A549 (cell line): ENCODE measurements around the gene DMRTA2. TPM values are rescaled to one million over a fixed set of nuclear protein-coding genes. Genes with fewer than 3 reads are reported as not detected.

Experiments
- ATAC-seq, 2 experiments: fragments of 200-7000 bp in 1 of 2; fragments of >200 bp in 1 of 2; cut with Nextera tagmentation in 1 of 2; cut with Tn5 transposase in 1 of 2; 3 replicates each; pipeline versions ENCODE4 v1.8.0 to v1.9.1; 2018 to 2020; ENCODE audit warnings: mild to moderate bottlenecking in 1 of 2, moderate library complexity in 1 of 2
- CTCF ChIA-PET: fragments of 300-600 bp; sonication (Branson Sonifier 250); formaldehyde crosslinking; extraction: SDS; loops from one replicate; lab custom pipeline; 2021; ENCODE audit warnings: antibody characterized with exemption, inconsistent platforms; lab: Yijun Ruan, JAX
- POLR2A ChIA-PET: fragments of 350-600 bp; formaldehyde crosslinking; extraction: SDS; loops from one replicate; lab custom pipeline; 2021; ENCODE audit warnings: antibody characterized with exemption, inconsistent platforms; lab: Yijun Ruan, JAX
- DNase-seq, 2 experiments: peaks; one replicate each; pipeline versions ENCODE4 v3.0.0 to v3.0.0-alpha.2; 2011 to 2016; ENCODE audit warnings: low read depth in 1 of 2, low spot score in 1 of 2
- FAIRE-seq: peaks from 2 replicates; lab custom pipeline; 2011; peaks lifted over from hg19 to GRCh38; lab: Jason Lieb, UNC
- H3K27ac ChIP-seq, 2 experiments: fragments of >200 bp; sonication (Bioruptor Twin); formaldehyde crosslinking; 3 replicates each; pipeline ENCODE4 v1.5.1; 2016 to 2017
- H3K4me1 ChIP-seq: fragments of >200 bp; sonication (Bioruptor Twin); formaldehyde crosslinking; 3 replicates; pipeline ENCODE4 v1.6.1; 2016
- H3K4me2 ChIP-seq: fragments of >200 bp; sonication (Bioruptor Twin); formaldehyde crosslinking; 3 replicates; pipeline ENCODE4 v1.6.1; 2016
- H3K4me3 ChIP-seq: fragments of >200 bp; sonication (Bioruptor Twin); formaldehyde crosslinking; 3 replicates; pipeline ENCODE4 v1.5.1; 2016
- H3K9me3 ChIP-seq: fragments of >200 bp; sonication (Bioruptor Twin); formaldehyde crosslinking; 3 replicates; pipeline ENCODE4 v1.6.1; 2016
- CEBPB ChIP-seq, 2 experiments: fragments of >200 bp in 1 of 2; sonication (Bioruptor Twin) in 1 of 2; formaldehyde crosslinking in 1 of 2; IDR thresholded peaks; 2 replicates each; pipeline ENCODE4 v1.6.1; 2012 to 2016
- CTCF ChIP-seq: fragments of >200 bp; sonication (Bioruptor Twin); formaldehyde crosslinking; IDR thresholded peaks from 3 replicates; pipeline ENCODE4 v1.5.1; 2016
- EHMT2 ChIP-seq: fragments of 200-600 bp; sonication (generic); IDR thresholded peaks from 2 replicates; pipeline ENCODE4 v1.6.1; 2016; ENCODE audit warnings: antibody characterized with exemption, low read depth, mild to moderate bottlenecking, moderate library complexity
- EP300 ChIP-seq, 2 experiments: fragments of >200 bp; sonication (Bioruptor Twin); formaldehyde crosslinking; IDR thresholded peaks; 2 replicates in 1 of 2; 3 replicates in 1 of 2; pipeline ENCODE4 v1.6.1; 2016 to 2017
- ESRRA ChIP-seq: fragments of 150-350 bp; IDR thresholded peaks from 2 replicates; pipeline ENCODE4 v1.6.1; 2014; ENCODE audit warnings: mild to moderate bottlenecking, low read length, borderline replicate concordance
- HDAC2 ChIP-seq: fragments of 200-600 bp; sonication (generic); IDR thresholded peaks from 2 replicates; pipeline ENCODE4 v1.6.1; 2016
- HOXA7 ChIP-seq: fragments of 250-450 bp; sonication (Bioruptor Pico); IDR thresholded peaks from 2 replicates; pipeline ENCODE4 v1.5.0; 2020; ENCODE audit warnings: mild to moderate bottlenecking, moderate library complexity
- HOXB5 ChIP-seq: fragments of 250-450 bp; sonication (Bioruptor Pico); IDR thresholded peaks from 2 replicates; pipeline ENCODE4 v1.5.0; 2020; ENCODE audit warnings: mild to moderate bottlenecking, moderate library complexity
- MAFK ChIP-seq: fragments of 450-650 bp; IDR thresholded peaks from 2 replicates; pipeline ENCODE4 v1.6.1; 2014; ENCODE audit not compliant: partially characterized antibody
- MYC ChIP-seq: IDR thresholded peaks from 2 replicates; pipeline ENCODE4 v1.6.1; 2012; ENCODE audit warnings: mild to moderate bottlenecking, inconsistent platforms, low read length, improper control_type of control experiment, borderline replicate concordance
- PBX3 ChIP-seq: IDR thresholded peaks from 2 replicates; pipeline ENCODE4 v1.6.1; 2012
- WGBS: methylation state at CpG from one replicate; pipeline ENCODE4 v1.1.6; 2017; ENCODE audit errors: missing lambda C conversion rate; 5-methylcytosine and 5-hydroxymethylcytosine counted together
- polyA minus RNA-seq: library from RNA; depleted of rRNA, polyadenylated mRNA; stranded (reverse); fragments of >200 nt; gene quantifications from 2 replicates; pipeline ENCODE4 v1.2.3, GENCODE V29; 2011; rRNA and poly(A)+ RNA removed
- polyA plus RNA-seq, 4 experiments: library from polyadenylated mRNA; depleted of rRNA in 3 of 4; stranded (reverse); fragments of >200 nt; fragmentation: RNase III in 1 of 4; extraction: RNeasy Plus Mini Kit Qiagen cat#74134 plus additional on column Dnase treatment in 1 of 4; gene quantifications; 2 replicates in 3 of 4; 3 replicates in 1 of 4; pipeline ENCODE4 v1.2.3, GENCODE V29; 2011 to 2017
- TF ChIP-seq, protein P1 (sequence below): IDR thresholded peaks from 2 replicates; pipeline ENCODE4 v1.6.1; 2012
- TF ChIP-seq, protein P2 (sequence below): fragments of 200-600 bp; sonication (generic); IDR thresholded peaks from 2 replicates; pipeline ENCODE4 v1.6.1; 2016; ENCODE audit warnings: antibody characterized with exemption, mild to moderate bottlenecking, moderate library complexity

Gene DMRTA2
- polyA plus RNA-seq (2011; rRNA removed) = 0.03 TPM in 2 replicates
- 0.08 and 0.13 TPM in 2 replicates for polyA plus RNA-seq (2012; cell fraction: cytosol; rRNA removed)
- polyA plus RNA-seq (2012; cell fraction: nucleus; rRNA removed) = 0.17 and 0.28 TPM in 2 replicates
- 0.07 to 0.13 TPM (median 0.12 TPM) in 3 replicates for polyA plus RNA-seq (2017; fragmentation: RNase III; extraction: RNeasy Plus Mini Kit Qiagen cat#74134 plus additional on column Dnase treatment)
- polyA minus RNA-seq = not detected in 2 replicates

GRCh38 chr1:50422946-50423669 lies at the start of gene DMRTA2:
Gene DMRTA2 (minus strand): TSS chr1:50423443. CDS start chr1:50421536, 1,907 bp downstream.
- TF ChIP-seq HDAC2 = peak; percentile 54; the same call in 1 of the 2 replicates
- no peak for TF ChIP-seq EHMT2
- TF ChIP-seq, protein P1, sequence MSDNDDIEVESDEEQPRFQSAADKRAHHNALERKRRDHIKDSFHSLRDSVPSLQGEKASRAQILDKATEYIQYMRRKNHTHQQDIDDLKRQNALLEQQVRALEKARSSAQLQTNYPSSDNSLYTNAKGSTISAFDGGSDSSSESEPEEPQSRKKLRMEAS = peak; percentile 49
- H3K4me1 ChIP-seq = peaks cover 11% of the 10 kb centered on the region; the same call in 1 of the 3 replicates
- WGBS = 45% methylated on average over 28 of the region's 61 CpGs
- ChIA-PET POLR2A (interaction anchor here (0.5 kb wide), 1 partner anchor 25 kb away, joined by 3 read pairs; no protein-coding TSS in a partner anchor), CTCF (interaction anchor here (0.6 kb wide), 1 partner anchor 629 kb away, joined by 3 read pairs; no protein-coding TSS in a partner anchor)
- peak within 1 kb of the TSS; percentile 93 for H3K4me2 ChIP-seq
- FAIRE-seq (no peak), ATAC-seq (peak; percentile 74 to 87), DNase-seq (peak; percentile 56 to 87)
- peak within 1 kb of the TSS; percentile 58 for H3K4me3 ChIP-seq
- H3K9me3 ChIP-seq = no peaks in the 10 kb centered on the region
- H3K27ac ChIP-seq = peak within 1 kb of the TSS in 1 of 2 experiments; percentile 55; a peak in 2 of 6 replicates

DNA sequence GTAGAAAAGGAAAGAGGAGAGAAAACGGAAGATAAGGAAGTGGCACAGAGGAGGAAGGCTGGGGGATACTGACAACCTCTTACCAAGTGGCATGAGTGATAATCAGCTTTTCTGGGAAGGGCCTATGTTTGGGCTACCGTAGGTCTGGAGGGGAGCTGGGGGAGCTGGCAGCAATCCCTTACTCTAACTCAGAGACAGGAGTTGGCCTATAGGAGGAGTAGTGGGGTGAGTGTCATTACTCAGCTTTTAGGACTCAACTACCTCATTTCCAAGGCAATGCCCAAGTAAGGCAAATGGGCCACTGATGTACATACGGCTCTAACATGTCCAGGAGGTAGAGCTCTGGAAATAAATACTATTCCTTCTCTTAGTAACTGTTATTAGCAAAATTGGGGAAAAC lies 48.7 kb upstream of the DMRTA2 start:
- 91% methylated on average over 3 of the region's 3 CpGs for WGBS
- no peak overlapping the region for H3K27ac ChIP-seq
- H3K4me1 ChIP-seq = peaks cover 16% of the 10 kb centered on the region
- no peaks in the 10 kb centered on the region for H3K9me3 ChIP-seq
- H3K4me3 ChIP-seq = no peak overlapping the region
- no peak for TF ChIP-seq MYC
- TF ChIP-seq CTCF = no peak
- TF ChIP-seq HOXB5 (CRISPR knock-in tag) = no peak
- TF ChIP-seq ESRRA = no peak
- no peak for TF ChIP-seq CEBPB (IDR thresholded peaks at IDR 0.05)
- TF ChIP-seq, protein P1 = no peak
- TF ChIP-seq EP300 (IDR thresholded peaks at IDR 0.05) = no peak
- TF ChIP-seq MAFK = no peak
- no peak for TF ChIP-seq HOXA7 (CRISPR knock-in tag)
- no peak for TF ChIP-seq PBX3
- TF ChIP-seq, protein P2, sequence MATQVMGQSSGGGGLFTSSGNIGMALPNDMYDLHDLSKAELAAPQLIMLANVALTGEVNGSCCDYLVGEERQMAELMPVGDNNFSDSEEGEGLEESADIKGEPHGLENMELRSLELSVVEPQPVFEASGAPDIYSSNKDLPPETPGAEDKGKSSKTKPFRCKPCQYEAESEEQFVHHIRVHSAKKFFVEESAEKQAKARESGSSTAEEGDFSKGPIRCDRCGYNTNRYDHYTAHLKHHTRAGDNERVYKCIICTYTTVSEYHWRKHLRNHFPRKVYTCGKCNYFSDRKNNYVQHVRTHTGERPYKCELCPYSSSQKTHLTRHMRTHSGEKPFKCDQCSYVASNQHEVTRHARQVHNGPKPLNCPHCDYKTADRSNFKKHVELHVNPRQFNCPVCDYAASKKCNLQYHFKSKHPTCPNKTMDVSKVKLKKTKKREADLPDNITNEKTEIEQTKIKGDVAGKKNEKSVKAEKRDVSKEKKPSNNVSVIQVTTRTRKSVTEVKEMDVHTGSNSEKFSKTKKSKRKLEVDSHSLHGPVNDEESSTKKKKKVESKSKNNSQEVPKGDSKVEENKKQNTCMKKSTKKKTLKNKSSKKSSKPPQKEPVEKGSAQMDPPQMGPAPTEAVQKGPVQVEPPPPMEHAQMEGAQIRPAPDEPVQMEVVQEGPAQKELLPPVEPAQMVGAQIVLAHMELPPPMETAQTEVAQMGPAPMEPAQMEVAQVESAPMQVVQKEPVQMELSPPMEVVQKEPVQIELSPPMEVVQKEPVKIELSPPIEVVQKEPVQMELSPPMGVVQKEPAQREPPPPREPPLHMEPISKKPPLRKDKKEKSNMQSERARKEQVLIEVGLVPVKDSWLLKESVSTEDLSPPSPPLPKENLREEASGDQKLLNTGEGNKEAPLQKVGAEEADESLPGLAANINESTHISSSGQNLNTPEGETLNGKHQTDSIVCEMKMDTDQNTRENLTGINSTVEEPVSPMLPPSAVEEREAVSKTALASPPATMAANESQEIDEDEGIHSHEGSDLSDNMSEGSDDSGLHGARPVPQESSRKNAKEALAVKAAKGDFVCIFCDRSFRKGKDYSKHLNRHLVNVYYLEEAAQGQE = no peak
- TF ChIP-seq, all 56 proteins: peak for 0
- ATAC-seq (no peak), DNase-seq (no peak), FAIRE-seq (no peak)
- CTCF ChIA-PET = no interaction called here
- H3K4me2 ChIP-seq = no peak overlapping the region
- POLR2A ChIA-PET = no interaction called here
